SK-N-SH treated with all-trans-retinoic acid at 6 μM for 48 hours (cell line): ENCODE data around the gene DUSP6.

Experiments used
- ATAC-seq: fragments of 200-7000 bp; cut with Tn5 transposase; 3 replicates; pipeline ENCODE4 v1.9.1; 2020; ENCODE audit warnings: mild to moderate bottlenecking, moderate library complexity
- ARNTL ChIP-seq: fragments of 450-650 bp; formaldehyde crosslinking; IDR thresholded peaks from 2 replicates; pipeline ENCODE4 v1.5.0; 2020; ENCODE audit warnings: low read depth, mild to moderate bottlenecking, moderate library complexity, borderline replicate concordance
- CSDC2 ChIP-seq: fragments of 250-450 bp; sonication (Bioruptor Pico); IDR thresholded peaks from 2 replicates; pipeline ENCODE4 v1.5.0; 2020; ENCODE audit warnings: mild to moderate bottlenecking, moderate library complexity
- ESRRG ChIP-seq: fragments of 250-450 bp; sonication (Bioruptor Pico); IDR thresholded peaks from 2 replicates; pipeline ENCODE4 v1.6.1; 2021; ENCODE audit warnings: mild to moderate bottlenecking
- GLIS3 ChIP-seq: fragments of 250-450 bp; sonication (Bioruptor Pico); IDR thresholded peaks from 2 replicates; pipeline ENCODE4 v1.5.0; 2020; ENCODE audit warnings: mild to moderate bottlenecking, moderate library complexity
- ISL1 ChIP-seq: fragments of 250-450 bp; sonication (Bioruptor Pico); IDR thresholded peaks from 2 replicates; pipeline ENCODE4 v2.1.2; 2022; ENCODE audit warnings: mild to moderate bottlenecking, moderate library complexity
- OSR1 ChIP-seq: fragments of 250-450 bp; sonication (Bioruptor Pico); IDR thresholded peaks from 2 replicates; pipeline ENCODE4 v1.8.0; 2022; ENCODE audit warnings: moderate library complexity, mild to moderate bottlenecking, inconsistent platforms
- TCF4 ChIP-seq: fragments of 250-450 bp; sonication (Bioruptor Pico); IDR thresholded peaks from 2 replicates; pipeline ENCODE4 v1.8.0; 2021; ENCODE audit warnings: mild to moderate bottlenecking, moderate library complexity, borderline replicate concordance
- ZC3H10 ChIP-seq: fragments of 250-450 bp; sonication (Bioruptor Pico); IDR thresholded peaks from 2 replicates; pipeline ENCODE4 v1.5.1; 2021; ENCODE audit warnings: mild to moderate bottlenecking, moderate library complexity
- ZFP3 ChIP-seq: fragments of 250-450 bp; sonication (Bioruptor Pico); IDR thresholded peaks from 2 replicates; pipeline ENCODE4 v1.5.0; 2020; ENCODE audit warnings: mild to moderate bottlenecking, moderate library complexity
- ZFP30 ChIP-seq: fragments of 450-650 bp; formaldehyde crosslinking; IDR thresholded peaks from 2 replicates; pipeline ENCODE4 v1.5.0; 2022; ENCODE audit warnings: mild to moderate bottlenecking, moderate library complexity
- ZNF565 ChIP-seq: fragments of 450-650 bp; formaldehyde crosslinking; conservative IDR thresholded peaks from 2 replicates; pipeline ENCODE4 v1.5.0; 2020; ENCODE audit warnings: low read depth, mild to moderate bottlenecking, moderate library complexity
- ZNF70 ChIP-seq: fragments of 450-650 bp; formaldehyde crosslinking; IDR thresholded peaks from 2 replicates; pipeline ENCODE4 v1.5.0; 2020; ENCODE audit warnings: mild to moderate bottlenecking, moderate library complexity
- ZNF8 ChIP-seq: fragments of 450-650 bp; formaldehyde crosslinking; IDR thresholded peaks from 2 replicates; pipeline ENCODE4 v1.5.0; 2020; ENCODE audit warnings: mild to moderate bottlenecking, moderate library complexity
- TF ChIP-seq, protein P1 (sequence below): fragments of 250-450 bp; sonication (Bioruptor Pico); IDR thresholded peaks from 2 replicates; pipeline ENCODE4 v1.8.0; 2020; ENCODE audit warnings: mild to moderate bottlenecking, moderate library complexity, borderline replicate concordance
- TF ChIP-seq, protein P2 (sequence below): fragments of 250-450 bp; sonication (Bioruptor Pico); IDR thresholded peaks from 2 replicates; pipeline ENCODE4 v1.5.1; 2021; ENCODE audit warnings: mild to moderate bottlenecking, moderate library complexity
- TF ChIP-seq, protein P3 (sequence below): fragments of 250-450 bp; sonication (Bioruptor Pico); IDR thresholded peaks from 2 replicates; pipeline ENCODE4 v1.5.1; 2020; ENCODE audit warnings: low read depth, mild to moderate bottlenecking, moderate library complexity
- TF ChIP-seq, protein P4 (sequence below): fragments of 250-450 bp; sonication (Bioruptor Pico); IDR thresholded peaks from 2 replicates; pipeline ENCODE4 v1.8.0; 2021; ENCODE audit warnings: low read depth, mild to moderate bottlenecking, moderate library complexity, borderline replicate concordance
- TF ChIP-seq, protein P5 (sequence below): fragments of 250-450 bp; sonication (Bioruptor Pico); IDR thresholded peaks from 2 replicates; pipeline ENCODE4 v1.5.0; 2020; ENCODE audit warnings: mild to moderate bottlenecking, moderate library complexity

DUSP6 gene

DNA sequence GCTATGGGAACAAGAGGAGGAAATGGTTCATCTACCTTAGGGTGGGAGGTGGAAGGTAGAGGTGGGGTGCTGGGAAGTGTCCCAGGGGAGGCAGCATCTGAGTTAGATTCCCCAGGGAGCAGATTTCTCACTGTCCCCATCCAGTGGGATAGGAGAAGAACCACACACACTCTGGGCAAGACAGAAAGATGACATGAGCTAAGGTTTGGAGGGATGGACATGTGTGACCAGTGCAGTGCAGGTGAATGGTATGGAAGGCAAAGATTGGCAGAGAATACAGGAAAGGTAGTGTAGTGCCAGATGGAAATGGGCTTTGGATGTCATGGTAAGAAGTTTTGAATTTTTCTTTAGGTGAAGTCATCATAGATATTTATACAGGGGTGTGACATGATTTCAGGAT lies 11.3 kb upstream of the DUSP6 start:
- ATAC-seq, result no peak; the same call in 2 of the 3 replicates
- TF ChIP-seq ZNF565 (CRISPR knock-in tag), result no peak
- TF ChIP-seq ARNTL (CRISPR knock-in tag), result no peak
- TF ChIP-seq ISL1 (CRISPR knock-in tag), result no peak
- TF ChIP-seq ZFP30 (CRISPR knock-in tag), result no peak
- TF ChIP-seq, protein P1, sequence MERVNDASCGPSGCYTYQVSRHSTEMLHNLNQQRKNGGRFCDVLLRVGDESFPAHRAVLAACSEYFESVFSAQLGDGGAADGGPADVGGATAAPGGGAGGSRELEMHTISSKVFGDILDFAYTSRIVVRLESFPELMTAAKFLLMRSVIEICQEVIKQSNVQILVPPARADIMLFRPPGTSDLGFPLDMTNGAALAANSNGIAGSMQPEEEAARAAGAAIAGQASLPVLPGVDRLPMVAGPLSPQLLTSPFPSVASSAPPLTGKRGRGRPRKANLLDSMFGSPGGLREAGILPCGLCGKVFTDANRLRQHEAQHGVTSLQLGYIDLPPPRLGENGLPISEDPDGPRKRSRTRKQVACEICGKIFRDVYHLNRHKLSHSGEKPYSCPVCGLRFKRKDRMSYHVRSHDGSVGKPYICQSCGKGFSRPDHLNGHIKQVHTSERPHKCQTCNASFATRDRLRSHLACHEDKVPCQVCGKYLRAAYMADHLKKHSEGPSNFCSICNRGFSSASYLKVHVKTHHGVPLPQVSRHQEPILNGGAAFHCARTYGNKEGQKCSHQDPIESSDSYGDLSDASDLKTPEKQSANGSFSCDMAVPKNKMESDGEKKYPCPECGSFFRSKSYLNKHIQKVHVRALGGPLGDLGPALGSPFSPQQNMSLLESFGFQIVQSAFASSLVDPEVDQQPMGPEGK (CRISPR knock-in tag), result no peak
- no peak for TF ChIP-seq ESRRG (CRISPR knock-in tag)
- TF ChIP-seq, protein P2, sequence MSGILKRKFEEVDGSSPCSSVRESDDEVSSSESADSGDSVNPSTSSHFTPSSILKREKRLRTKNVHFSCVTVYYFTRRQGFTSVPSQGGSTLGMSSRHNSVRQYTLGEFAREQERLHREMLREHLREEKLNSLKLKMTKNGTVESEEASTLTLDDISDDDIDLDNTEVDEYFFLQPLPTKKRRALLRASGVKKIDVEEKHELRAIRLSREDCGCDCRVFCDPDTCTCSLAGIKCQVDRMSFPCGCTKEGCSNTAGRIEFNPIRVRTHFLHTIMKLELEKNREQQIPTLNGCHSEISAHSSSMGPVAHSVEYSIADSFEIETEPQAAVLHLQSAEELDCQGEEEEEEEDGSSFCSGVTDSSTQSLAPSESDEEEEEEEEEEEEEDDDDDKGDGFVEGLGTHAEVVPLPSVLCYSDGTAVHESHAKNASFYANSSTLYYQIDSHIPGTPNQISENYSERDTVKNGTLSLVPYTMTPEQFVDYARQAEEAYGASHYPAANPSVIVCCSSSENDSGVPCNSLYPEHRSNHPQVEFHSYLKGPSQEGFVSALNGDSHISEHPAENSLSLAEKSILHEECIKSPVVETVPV (CRISPR knock-in tag), result no peak
- TF ChIP-seq, protein P3, sequence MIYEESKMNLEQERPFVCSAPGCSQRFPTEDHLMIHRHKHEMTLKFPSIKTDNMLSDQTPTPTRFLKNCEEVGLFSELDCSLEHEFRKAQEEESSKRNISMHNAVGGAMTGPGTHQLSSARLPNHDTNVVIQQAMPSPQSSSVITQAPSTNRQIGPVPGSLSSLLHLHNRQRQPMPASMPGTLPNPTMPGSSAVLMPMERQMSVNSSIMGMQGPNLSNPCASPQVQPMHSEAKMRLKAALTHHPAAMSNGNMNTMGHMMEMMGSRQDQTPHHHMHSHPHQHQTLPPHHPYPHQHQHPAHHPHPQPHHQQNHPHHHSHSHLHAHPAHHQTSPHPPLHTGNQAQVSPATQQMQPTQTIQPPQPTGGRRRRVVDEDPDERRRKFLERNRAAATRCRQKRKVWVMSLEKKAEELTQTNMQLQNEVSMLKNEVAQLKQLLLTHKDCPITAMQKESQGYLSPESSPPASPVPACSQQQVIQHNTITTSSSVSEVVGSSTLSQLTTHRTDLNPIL (CRISPR knock-in tag), result no peak

DNA sequence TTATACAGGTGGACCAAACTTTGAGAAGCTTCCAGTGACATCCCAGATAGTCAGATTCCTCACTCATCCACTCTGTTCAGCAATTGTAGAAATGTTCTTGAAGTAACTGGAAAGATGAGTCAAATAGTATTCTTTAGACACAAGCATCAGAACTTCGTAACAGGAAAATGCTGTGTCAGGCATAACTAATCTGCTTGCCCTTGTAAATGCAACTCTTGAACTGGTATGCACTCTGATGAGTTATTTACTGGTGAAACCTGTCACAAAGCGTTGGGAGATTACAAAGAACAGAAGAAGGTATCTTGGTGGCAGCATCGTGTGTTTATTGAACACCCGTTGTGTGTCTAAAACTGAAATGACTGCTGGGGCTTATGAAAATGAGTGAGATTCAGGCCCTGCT lies 10.8 kb upstream of the DUSP6 start:
- TF ChIP-seq ZNF8 (CRISPR knock-in tag) (no peak), ZC3H10 (CRISPR knock-in tag) (no peak), ISL1 (CRISPR knock-in tag) (no peak), ARNTL (CRISPR knock-in tag) (no peak), CSDC2 (CRISPR knock-in tag) (no peak)
- TF ChIP-seq, protein P4, sequence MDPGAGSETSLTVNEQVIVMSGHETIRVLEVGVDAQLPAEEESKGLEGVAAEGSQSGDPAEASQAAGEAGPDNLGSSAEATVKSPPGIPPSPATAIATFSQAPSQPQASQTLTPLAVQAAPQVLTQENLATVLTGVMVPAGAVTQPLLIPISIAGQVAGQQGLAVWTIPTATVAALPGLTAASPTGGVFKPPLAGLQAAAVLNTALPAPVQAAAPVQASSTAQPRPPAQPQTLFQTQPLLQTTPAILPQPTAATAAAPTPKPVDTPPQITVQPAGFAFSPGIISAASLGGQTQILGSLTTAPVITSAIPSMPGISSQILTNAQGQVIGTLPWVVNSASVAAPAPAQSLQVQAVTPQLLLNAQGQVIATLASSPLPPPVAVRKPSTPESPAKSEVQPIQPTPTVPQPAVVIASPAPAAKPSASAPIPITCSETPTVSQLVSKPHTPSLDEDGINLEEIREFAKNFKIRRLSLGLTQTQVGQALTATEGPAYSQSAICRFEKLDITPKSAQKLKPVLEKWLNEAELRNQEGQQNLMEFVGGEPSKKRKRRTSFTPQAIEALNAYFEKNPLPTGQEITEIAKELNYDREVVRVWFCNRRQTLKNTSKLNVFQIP (CRISPR knock-in tag), result no peak
- TF ChIP-seq, all 23 proteins: peak for 0
- ATAC-seq, result no peak

DNA sequence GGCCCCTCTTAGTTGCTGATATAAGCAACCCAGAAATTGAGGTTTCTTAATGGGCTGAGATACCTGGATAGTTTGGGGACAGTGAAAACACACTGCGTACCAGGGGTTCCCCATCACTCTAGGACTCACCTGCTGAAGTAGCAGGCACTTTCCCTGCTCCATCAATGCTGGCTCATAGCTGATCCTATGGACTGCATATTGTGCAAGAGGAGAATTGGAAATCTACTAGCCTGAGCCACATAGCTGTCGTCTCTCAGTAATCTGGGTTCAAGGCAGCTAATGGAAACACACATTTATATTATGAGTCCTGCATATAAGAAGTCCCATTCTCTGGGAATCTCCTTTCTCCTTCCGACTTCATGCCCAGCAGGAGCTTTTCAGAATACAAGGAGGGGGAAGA lies 7.3 kb upstream of the DUSP6 start:
- TF ChIP-seq TCF4 (no peak), ZNF8 (CRISPR knock-in tag) (no peak), GLIS3 (CRISPR knock-in tag) (no peak), OSR1 (CRISPR knock-in tag) (no peak), ZFP3 (CRISPR knock-in tag) (no peak), ZNF565 (CRISPR knock-in tag) (no peak), CSDC2 (CRISPR knock-in tag) (no peak), ISL1 (CRISPR knock-in tag) (no peak), ZNF70 (CRISPR knock-in tag) (no peak), ZFP30 (CRISPR knock-in tag) (no peak)
- TF ChIP-seq, protein P1 (CRISPR knock-in tag), result no peak
- TF ChIP-seq, protein P5, sequence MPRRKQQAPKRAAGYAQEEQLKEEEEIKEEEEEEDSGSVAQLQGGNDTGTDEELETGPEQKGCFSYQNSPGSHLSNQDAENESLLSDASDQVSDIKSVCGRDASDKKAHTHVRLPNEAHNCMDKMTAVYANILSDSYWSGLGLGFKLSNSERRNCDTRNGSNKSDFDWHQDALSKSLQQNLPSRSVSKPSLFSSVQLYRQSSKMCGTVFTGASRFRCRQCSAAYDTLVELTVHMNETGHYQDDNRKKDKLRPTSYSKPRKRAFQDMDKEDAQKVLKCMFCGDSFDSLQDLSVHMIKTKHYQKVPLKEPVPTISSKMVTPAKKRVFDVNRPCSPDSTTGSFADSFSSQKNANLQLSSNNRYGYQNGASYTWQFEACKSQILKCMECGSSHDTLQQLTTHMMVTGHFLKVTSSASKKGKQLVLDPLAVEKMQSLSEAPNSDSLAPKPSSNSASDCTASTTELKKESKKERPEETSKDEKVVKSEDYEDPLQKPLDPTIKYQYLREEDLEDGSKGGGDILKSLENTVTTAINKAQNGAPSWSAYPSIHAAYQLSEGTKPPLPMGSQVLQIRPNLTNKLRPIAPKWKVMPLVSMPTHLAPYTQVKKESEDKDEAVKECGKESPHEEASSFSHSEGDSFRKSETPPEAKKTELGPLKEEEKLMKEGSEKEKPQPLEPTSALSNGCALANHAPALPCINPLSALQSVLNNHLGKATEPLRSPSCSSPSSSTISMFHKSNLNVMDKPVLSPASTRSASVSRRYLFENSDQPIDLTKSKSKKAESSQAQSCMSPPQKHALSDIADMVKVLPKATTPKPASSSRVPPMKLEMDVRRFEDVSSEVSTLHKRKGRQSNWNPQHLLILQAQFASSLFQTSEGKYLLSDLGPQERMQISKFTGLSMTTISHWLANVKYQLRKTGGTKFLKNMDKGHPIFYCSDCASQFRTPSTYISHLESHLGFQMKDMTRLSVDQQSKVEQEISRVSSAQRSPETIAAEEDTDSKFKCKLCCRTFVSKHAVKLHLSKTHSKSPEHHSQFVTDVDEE (CRISPR knock-in tag), result no peak
- TF ChIP-seq, protein P3 (CRISPR knock-in tag), result no peak
- ATAC-seq, result no peak
